Activated CD4-positive, alpha-beta T cell treated with anti-CD3 and anti-CD28 coated beads, Interleukin-2, amount 10 ng/mL, durations not matched to agents 24 days and 14 days (primary cell): ENCODE measurements around the gene SYAP1. TPM values are rescaled to one million over a fixed set of nuclear protein-coding genes. Genes with fewer than 3 reads are reported as not detected.
"Not testable (repeated sequence)": the region's sequence is repeated elsewhere in the genome, so short reads cannot be mapped to it uniquely, and the experiment has no call there.

Source experiments
- DNase-seq: peaks from one replicate; pipeline ENCODE4 v3.0.0; 2022
- H3K27ac Mint-ChIP-seq: one replicate; pipeline ENCODE4 v1.8.0; 2022; ENCODE audit warnings: mild to moderate bottlenecking, mixed read lengths
- H3K27me3 Mint-ChIP-seq: one replicate; pipeline ENCODE4 v1.8.0; 2022; ENCODE audit warnings: mixed read lengths
- H3K36me3 Mint-ChIP-seq: one replicate; pipeline ENCODE4 v1.8.0; 2022; ENCODE audit warnings: low read depth, mild to moderate bottlenecking, mixed read lengths
- H3K4me1 Mint-ChIP-seq: one replicate; pipeline ENCODE4 v1.8.0; 2021; ENCODE audit warnings: mixed read lengths
- H3K4me3 Mint-ChIP-seq: one replicate; pipeline ENCODE4 v1.8.0; 2022; ENCODE audit warnings: mild to moderate bottlenecking, moderate library complexity, mixed read lengths
- H3K9me3 Mint-ChIP-seq: one replicate; pipeline ENCODE4 v1.8.0; 2021; ENCODE audit warnings: mixed read lengths
- intact Hi-C: fragments of 100-400 bp; cut with micrococcal nuclease; formaldehyde crosslinking; loops from one replicate; pipeline ENCODE4 v1.15.1; 2023
- total RNA-seq: library from RNA; stranded (reverse); gene quantifications from 2 replicates; pipeline ENCODE4 v1.2.3, GENCODE V29; 2022

SYAP1 gene
- total RNA-seq, 1 donor from 2014 or later = 20.1 TPM

GRCh38 chrX:16772460-16772859 is 53.0 kb downstream of the SYAP1 start:
- Mint-ChIP-seq H3K27ac (no peak overlapping the region), H3K4me1 (no peaks in the 10 kb centered on the region), H3K27me3 (no peaks in the 10 kb centered on the region), H3K36me3 (no peaks in the 10 kb centered on the region), H3K4me3 (no peak overlapping the region), H3K9me3 (no peaks in the 10 kb centered on the region)
- DNase-seq = no peak
- intact Hi-C loops = no loop called here

DNA sequence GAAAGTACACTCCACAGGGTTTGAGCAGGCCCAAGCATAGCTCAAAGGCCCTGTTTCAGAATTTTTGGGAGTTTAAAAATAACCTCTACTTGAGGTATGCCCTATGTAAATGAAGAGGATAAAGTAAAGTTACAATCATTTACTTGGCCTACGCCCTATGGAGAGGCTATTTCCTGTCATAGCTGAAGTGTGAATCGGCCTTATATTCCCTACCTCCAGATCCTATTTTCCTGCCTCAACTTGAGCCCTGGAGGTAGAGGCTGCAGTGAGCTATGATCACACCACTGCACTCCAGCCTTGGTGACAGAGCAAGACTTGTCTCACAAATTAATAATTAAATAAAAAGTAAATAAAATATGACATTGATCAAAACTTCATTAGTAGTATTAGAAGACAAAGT is 55.3 kb downstream of the SYAP1 start:
- H3K27ac Mint-ChIP-seq = no peak overlapping the region
- no peaks in the 10 kb centered on the region for H3K27me3 Mint-ChIP-seq
- H3K9me3 Mint-ChIP-seq = no peaks in the 10 kb centered on the region
- H3K4me3 Mint-ChIP-seq = no peak overlapping the region
- no peaks in the 10 kb centered on the region for H3K4me1 Mint-ChIP-seq
- H3K36me3 Mint-ChIP-seq = no peaks in the 10 kb centered on the region
- intact Hi-C loops = no loop called here
- no peak for DNase-seq

DNA sequence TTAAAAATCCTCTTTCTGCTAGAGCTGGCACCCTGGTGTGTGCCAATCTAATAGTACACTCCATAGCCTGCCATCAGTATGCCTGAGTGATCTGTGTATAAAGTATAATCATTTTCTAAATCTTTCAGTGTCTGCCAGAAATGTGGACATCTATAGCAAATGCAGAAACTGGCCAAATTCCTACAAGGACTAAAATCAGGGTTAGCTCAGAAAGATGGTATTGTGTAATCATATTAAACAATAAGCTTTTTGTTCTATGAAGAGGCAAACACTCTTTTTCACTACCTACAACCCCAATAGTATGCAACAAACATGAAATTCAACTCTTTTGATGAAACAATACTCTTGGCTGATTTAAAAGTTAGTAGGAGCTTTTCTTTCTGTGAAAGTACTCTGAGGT is 59.1 kb downstream of the SYAP1 start:
- Mint-ChIP-seq H3K36me3 (no peaks in the 10 kb centered on the region), H3K9me3 (no peaks in the 10 kb centered on the region), H3K27me3 (no peaks in the 10 kb centered on the region), H3K4me1 (no peaks in the 10 kb centered on the region), H3K4me3 (no peak overlapping the region), H3K27ac (no peak overlapping the region)
- intact Hi-C loops = no loop called here
- no peak for DNase-seq

- intact Hi-C loops = no loop called here
- Mint-ChIP-seq H3K27ac (no peak overlapping the region), H3K27me3 (no peaks in the 10 kb centered on the region), H3K4me1 (no peaks in the 10 kb centered on the region), H3K4me3 (no peak overlapping the region), H3K9me3 (no peaks in the 10 kb centered on the region), H3K36me3 (no peaks in the 10 kb centered on the region)
- no peak for DNase-seq
Measured at GRCh38 chrX:16778993-16779392, 59.6 kb downstream of the SYAP1 start.

GRCh38 chrX:16779815-16780214 is 60.4 kb downstream of the SYAP1 start:
- not testable (repeated sequence) for H3K4me3 Mint-ChIP-seq, DNase-seq, H3K27ac Mint-ChIP-seq, H3K4me1 Mint-ChIP-seq, H3K27me3 Mint-ChIP-seq, H3K36me3 Mint-ChIP-seq, H3K9me3 Mint-ChIP-seq
- intact Hi-C loops = loop anchor here (10.0 kb wide), 2 partner anchors 925 to 1105 kb away; partner anchors contain the start of gene AP1S2

- peaks cover 5% of the 10 kb centered on the region for H3K36me3 Mint-ChIP-seq
- no peaks in the 10 kb centered on the region for H3K27me3 Mint-ChIP-seq
- DNase-seq = no peak
- no peak overlapping the region for H3K4me3 Mint-ChIP-seq
- peaks cover 11% of the 10 kb centered on the region for H3K4me1 Mint-ChIP-seq
- no peak overlapping the region for H3K27ac Mint-ChIP-seq
- intact Hi-C loops = loop anchor here (10.0 kb wide), 2 partner anchors 929 to 1109 kb away; partner anchors contain the start of gene AP1S2
- no peaks in the 10 kb centered on the region for H3K9me3 Mint-ChIP-seq
Measured at GRCh38 chrX:16783452-16783851, 64.0 kb downstream of the SYAP1 start.

GRCh38 chrX:16784440-16784839 is 65.0 kb downstream of the SYAP1 start:
- not testable (repeated sequence) for DNase-seq, H3K36me3 Mint-ChIP-seq, H3K27me3 Mint-ChIP-seq, H3K4me3 Mint-ChIP-seq, H3K9me3 Mint-ChIP-seq, H3K27ac Mint-ChIP-seq
- intact Hi-C loops = loop anchor here (10.0 kb wide), 2 partner anchors 930 to 1110 kb away; partner anchors contain the start of gene AP1S2
- peaks cover 11% of the 10 kb centered on the region for H3K4me1 Mint-ChIP-seq

- Mint-ChIP-seq H3K36me3 (peaks cover 5% of the 10 kb centered on the region), H3K4me3 (peak overlapping the region; percentile 99), H3K27me3 (no peaks in the 10 kb centered on the region), H3K9me3 (no peaks in the 10 kb centered on the region), H3K27ac (peak overlapping the region; percentile 96), H3K4me1 (peaks cover 11% of the 10 kb centered on the region)
- intact Hi-C loops = loop anchor here (1.0 to 10.0 kb wide), 4 partner anchors 66 to 1111 kb away; partner anchors contain the start of genes AP1S2, RBBP7 and SYAP1
- DNase-seq = no peak
Measured at GRCh38 chrX:16785247-16786138, 66.1 kb downstream of the SYAP1 start.

DNA sequence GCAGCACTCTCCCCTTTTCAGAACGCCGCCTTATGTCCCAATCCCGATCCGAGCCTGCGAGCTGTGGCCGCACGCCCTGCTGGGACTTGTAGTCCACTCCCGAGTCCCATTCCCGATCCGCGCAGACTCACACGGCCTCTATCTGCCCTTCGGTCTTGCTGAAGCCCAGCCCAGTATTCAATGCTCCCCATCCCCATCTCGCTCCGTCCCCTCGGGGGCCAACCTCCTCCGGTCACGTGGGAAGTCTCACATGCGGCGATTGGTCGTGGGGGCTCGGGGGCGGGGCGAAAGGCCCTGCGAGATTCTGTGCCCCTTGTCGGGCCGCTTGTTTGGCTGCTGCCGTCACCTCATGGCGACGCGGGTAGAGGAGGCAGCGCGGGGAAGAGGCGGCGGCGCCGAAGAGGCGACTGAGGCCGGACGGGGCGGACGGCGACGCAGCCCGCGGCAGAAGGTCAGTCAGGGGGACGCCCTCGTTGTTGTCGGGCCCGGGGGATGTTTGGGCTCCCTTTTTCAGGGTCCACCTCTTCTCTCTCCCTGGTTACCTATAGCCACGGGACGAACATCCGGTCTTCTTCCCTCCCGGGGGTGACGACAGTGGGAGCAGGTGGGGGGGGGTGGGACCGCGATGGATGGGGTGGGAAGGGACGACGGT is 66.9 kb downstream of the SYAP1 start, which contains the start of gene TXLNG:
Gene TXLNG (plus strand): TSS at position 328 of the 652 bp plus-strand sequence. CDS start 22 bp downstream, at position 350.
- Mint-ChIP-seq H3K9me3 (no peaks in the 10 kb centered on the region), H3K27me3 (no peaks in the 10 kb centered on the region), H3K4me1 (peaks cover 11% of the 10 kb centered on the region), H3K27ac (peak within 1 kb of the TSS; percentile 96), H3K36me3 (peaks cover 5% of the 10 kb centered on the region), H3K4me3 (peak within 1 kb of the TSS; percentile 99)
- intact Hi-C loops = loop anchor here (1.0 to 10.0 kb wide), 4 partner anchors 67 to 1111 kb away; partner anchors contain the start of genes AP1S2, RBBP7 and SYAP1
- peak; percentile 97 for DNase-seq

DNA sequence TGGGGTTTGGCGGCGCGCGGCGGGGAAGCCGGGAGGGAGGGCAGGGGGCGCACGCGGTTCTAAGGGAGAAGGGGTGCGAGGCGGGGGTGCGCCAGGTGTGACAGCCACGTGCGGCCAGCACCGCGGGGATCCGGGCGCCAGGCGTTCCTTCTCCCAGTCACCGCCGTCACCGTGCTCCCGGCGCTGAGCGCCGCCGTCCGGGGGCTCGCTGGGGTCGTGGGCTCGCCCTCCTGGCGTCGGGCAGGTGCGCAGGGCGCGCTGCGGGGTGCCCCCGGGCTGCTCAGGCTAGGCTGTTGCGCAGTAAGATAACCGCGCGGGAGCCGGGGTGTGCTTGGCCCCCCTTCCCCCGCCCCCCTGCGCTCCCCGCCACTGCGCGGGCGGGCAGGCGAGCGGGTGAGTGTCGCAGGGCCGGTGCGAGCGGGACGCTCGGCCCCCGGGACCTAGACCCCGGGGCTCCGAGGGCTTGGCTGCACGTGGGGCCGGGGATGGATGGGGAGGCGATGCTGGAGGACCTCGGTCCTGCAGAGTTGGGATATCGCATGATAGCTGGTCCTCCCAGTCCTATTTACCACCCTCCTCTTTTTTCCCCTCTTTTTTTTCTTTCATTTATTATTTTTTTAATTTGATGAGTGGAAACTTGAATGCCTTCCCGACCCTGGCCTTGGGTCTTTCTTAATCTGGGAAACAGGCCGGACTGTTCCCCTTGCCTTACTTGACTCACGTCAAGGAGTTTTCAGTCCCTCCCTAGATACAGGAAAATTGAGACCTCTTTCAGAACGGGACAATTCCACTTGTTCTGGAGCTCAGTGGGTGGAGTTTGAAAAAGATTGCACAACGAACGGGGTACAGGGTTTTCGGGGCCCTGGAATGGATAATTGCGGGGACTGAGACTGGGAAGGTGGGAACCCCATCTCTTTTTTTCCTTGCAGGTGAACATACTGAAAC is 67.7 kb downstream of the SYAP1 start:
- intact Hi-C loops = loop anchor here (1.0 to 10.0 kb wide), 4 partner anchors 68 to 1112 kb away; partner anchors contain the start of genes AP1S2, RBBP7 and SYAP1
- Mint-ChIP-seq H3K36me3 (peaks cover 6% of the 10 kb centered on the region), H3K4me1 (peaks cover 11% of the 10 kb centered on the region), H3K27ac (peak overlapping the region; percentile 96), H3K27me3 (no peaks in the 10 kb centered on the region), H3K9me3 (no peaks in the 10 kb centered on the region), H3K4me3 (peak overlapping the region; percentile 99)
- DNase-seq = peak; percentile 75

DNA sequence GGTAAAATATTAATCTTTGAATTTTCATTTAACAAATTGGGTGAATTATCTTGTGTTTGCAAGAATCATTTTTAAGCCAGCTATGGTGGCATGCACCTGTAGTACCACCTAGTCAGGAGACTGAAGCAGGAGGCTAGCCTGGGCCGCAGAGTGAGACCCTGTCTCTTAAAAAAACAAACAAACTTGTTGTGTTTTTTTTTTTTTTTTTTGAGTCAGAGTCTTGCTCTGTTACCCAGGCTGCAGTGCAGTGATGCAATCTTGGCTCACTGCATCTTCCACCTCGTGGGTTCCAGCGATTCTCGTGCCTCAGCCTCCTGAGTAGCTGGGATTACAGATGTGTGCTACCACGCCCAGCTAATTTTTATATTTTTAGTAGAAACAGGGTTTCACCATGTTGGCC is 69.1 kb downstream of the SYAP1 start:
- Mint-ChIP-seq H3K36me3 (peaks cover 9% of the 10 kb centered on the region), H3K9me3 (no peaks in the 10 kb centered on the region), H3K27me3 (no peaks in the 10 kb centered on the region), H3K27ac (no peak overlapping the region), H3K4me1 (peaks cover 11% of the 10 kb centered on the region), H3K4me3 (no peak overlapping the region)
- intact Hi-C loops = loop anchor here (10.0 kb wide), 2 partner anchors 934 to 1114 kb away; partner anchors contain the start of gene AP1S2
- no peak for DNase-seq

- DNase-seq = no peak
- peaks cover 27% of the 10 kb centered on the region for H3K36me3 Mint-ChIP-seq
- intact Hi-C loops = no loop called here
- no peak overlapping the region for H3K27ac Mint-ChIP-seq
- H3K4me3 Mint-ChIP-seq = no peak overlapping the region
- no peaks in the 10 kb centered on the region for H3K27me3 Mint-ChIP-seq
- no peaks in the 10 kb centered on the region for H3K9me3 Mint-ChIP-seq
- no peaks in the 10 kb centered on the region for H3K4me1 Mint-ChIP-seq
Measured at GRCh38 chrX:16796298-16796697, 76.9 kb downstream of the SYAP1 start.

DNA sequence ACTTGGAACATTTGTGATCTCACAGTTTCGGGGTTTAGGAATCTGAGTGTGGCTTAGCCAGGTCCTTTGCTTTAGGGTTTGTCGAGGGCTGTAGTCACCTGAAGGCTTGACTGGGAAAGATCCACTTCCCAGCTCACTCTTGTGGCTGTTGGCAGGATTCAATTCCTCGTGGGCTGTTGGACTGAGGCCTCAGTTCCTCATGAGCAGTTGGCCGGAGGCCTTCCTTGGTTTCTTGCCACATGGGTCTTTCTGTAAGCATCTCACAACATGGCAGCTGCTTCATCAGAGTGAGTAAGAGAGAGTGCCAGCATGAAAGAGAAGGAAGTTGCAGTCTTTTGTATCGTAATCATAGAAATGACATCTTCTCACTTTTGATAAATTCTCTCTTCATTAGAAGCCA is 77.9 kb downstream of the SYAP1 start:
- Mint-ChIP-seq H3K27me3 (no peaks in the 10 kb centered on the region), H3K4me3 (no peak overlapping the region), H3K4me1 (no peaks in the 10 kb centered on the region), H3K36me3 (peaks cover 24% of the 10 kb centered on the region), H3K9me3 (no peaks in the 10 kb centered on the region), H3K27ac (no peak overlapping the region)
- intact Hi-C loops = no loop called here
- DNase-seq = no peak
